WTC11 (cell line): ENCODE data around the gene KIF21B. TPM values are rescaled to one million over a fixed set of nuclear protein-coding genes. Genes with fewer than 3 reads are reported as not detected.

Source experiments
- ATAC-seq: fragments of 200-7000 bp; cut with Tn5 transposase; 2 replicates; pipeline ENCODE4 v1.10.0; 2021; ENCODE audit warnings: mild to moderate bottlenecking, moderate library complexity
- CTCF ChIA-PET: fragments of 300-600 bp; sonication (Branson Sonifier 250); formaldehyde crosslinking; loops from one replicate; lab custom pipeline; 2021; ENCODE audit warnings: antibody characterized with exemption; lab: Charles Lee
- POLR2A ChIA-PET: fragments of 350-600 bp; sonication (Branson Sonifier 250); formaldehyde crosslinking; loops from one replicate; lab custom pipeline; 2021; ENCODE audit warnings: antibody characterized with exemption; lab: Charles Lee
- DNase-seq: peaks from one replicate; pipeline ENCODE4 v3.0.0; 2021; ENCODE audit warnings: low spot score
- H3K27ac Mint-ChIP-seq: 2 replicates; pipeline ENCODE4 v1.8.0; 2021; ENCODE audit warnings: mixed read lengths
- H3K27me3 Mint-ChIP-seq: 2 replicates; pipeline ENCODE4 v1.8.0; 2021; ENCODE audit warnings: low read depth, mild to moderate bottlenecking, moderate library complexity, mixed read lengths
- H3K36me3 Mint-ChIP-seq: 2 replicates; pipeline ENCODE4 v1.8.0; 2021; ENCODE audit warnings: mixed read lengths
- H3K4me1 Mint-ChIP-seq: 2 replicates; pipeline ENCODE4 v1.8.0; 2022; ENCODE audit warnings: mixed read lengths
- H3K4me3 Mint-ChIP-seq: 2 replicates; pipeline ENCODE4 v1.8.0; 2021; ENCODE audit warnings: mild to moderate bottlenecking, moderate library complexity, mixed read lengths
- H3K9me3 Mint-ChIP-seq: 2 replicates; pipeline ENCODE4 v1.8.0; 2021; ENCODE audit warnings: mixed read lengths
- ATF1 ChIP-seq: sonication (generic); formaldehyde crosslinking; IDR thresholded peaks from 2 replicates; pipeline ENCODE4 v1.8.1; 2023; ENCODE audit warnings: mild to moderate bottlenecking, moderate library complexity, missing genetic modification reagents
- ATF2 ChIP-seq: sonication (generic); formaldehyde crosslinking; IDR thresholded peaks from 2 replicates; pipeline ENCODE4 v1.8.1; 2022; ENCODE audit warnings: low read depth, missing genetic modification reagents, borderline replicate concordance
- ERG ChIP-seq: fragments of 250-450 bp; sonication (Bioruptor Pico); IDR thresholded peaks from 2 replicates; pipeline ENCODE4 v1.8.0; 2021; ENCODE audit warnings: mild to moderate bottlenecking
- ESRRA ChIP-seq: sonication (generic); formaldehyde crosslinking; IDR thresholded peaks from 2 replicates; pipeline ENCODE4 v1.8.1; 2022; ENCODE audit warnings: mild to moderate bottlenecking, missing genetic modification reagents, borderline replicate concordance
- GRHL2 ChIP-seq: fragments of 250-450 bp; sonication (Bioruptor Pico); IDR thresholded peaks from 2 replicates; pipeline ENCODE4 v1.8.0; 2022; ENCODE audit warnings: mild to moderate bottlenecking, moderate library complexity; ENCODE audit not compliant: insufficient replicate concordance, severe bottlenecking
- JAZF1 ChIP-seq: fragments of 250-450 bp; sonication (Bioruptor Pico); IDR thresholded peaks from 2 replicates; pipeline ENCODE4 v1.9.0; 2021; ENCODE audit warnings: moderate library complexity, mild to moderate bottlenecking, inconsistent platforms
- NFE2L1 ChIP-seq: sonication (generic); formaldehyde crosslinking; IDR thresholded peaks from 2 replicates; pipeline ENCODE4 v1.8.1; 2023; ENCODE audit warnings: missing genetic modification reagents
- NR1H2 ChIP-seq: sonication (generic); formaldehyde crosslinking; IDR thresholded peaks from 2 replicates; pipeline ENCODE4 v1.9.0; 2021; ENCODE audit warnings: mild to moderate bottlenecking, moderate library complexity, missing genetic modification reagents
- NR2C2 ChIP-seq: sonication (generic); formaldehyde crosslinking; IDR thresholded peaks from 2 replicates; pipeline ENCODE4 v1.8.0; 2022; ENCODE audit warnings: mild to moderate bottlenecking, missing genetic modification reagents
- STAT6 ChIP-seq: sonication (generic); formaldehyde crosslinking; conservative IDR thresholded peaks from 2 replicates; pipeline ENCODE4 v1.8.1; 2023; ENCODE audit warnings: mild to moderate bottlenecking, low read depth, missing genetic modification reagents, moderate library complexity
- TEAD1 ChIP-seq: sonication (generic); formaldehyde crosslinking; IDR thresholded peaks from 2 replicates; pipeline ENCODE4 v1.8.0; 2022; ENCODE audit warnings: mild to moderate bottlenecking, missing genetic modification reagents
- ZBTB21 ChIP-seq: sonication (generic); formaldehyde crosslinking; IDR thresholded peaks from 2 replicates; pipeline ENCODE4 v1.8.1; 2023; ENCODE audit warnings: mild to moderate bottlenecking, missing genetic modification reagents, borderline replicate concordance
- ZNF219 ChIP-seq: sonication (generic); formaldehyde crosslinking; IDR thresholded peaks from 2 replicates; pipeline ENCODE4 v1.8.0; 2023; ENCODE audit warnings: missing genetic modification reagents, mild to moderate bottlenecking, borderline replicate concordance
- ZNF396 ChIP-seq: fragments of 250-450 bp; sonication (Bioruptor Pico); IDR thresholded peaks from 2 replicates; pipeline ENCODE4 v1.8.0; 2021; ENCODE audit warnings: mild to moderate bottlenecking, moderate library complexity, borderline replicate concordance
- ZNF425 ChIP-seq: fragments of 250-450 bp; sonication (Bioruptor Pico); conservative IDR thresholded peaks from 2 replicates; pipeline ENCODE4 v1.9.0; 2021; ENCODE audit warnings: mild to moderate bottlenecking
- ZSCAN18 ChIP-seq: fragments of 250-450 bp; sonication (Bioruptor Pico); IDR thresholded peaks from 2 replicates; pipeline ENCODE4 v2.1.2; 2022; ENCODE audit warnings: mild to moderate bottlenecking, moderate library complexity
- total RNA-seq: library from RNA; stranded (reverse); gene quantifications from 3 replicates; pipeline ENCODE4 v1.2.3, GENCODE V29; 2021
- TF ChIP-seq, protein P1 (sequence below): sonication (generic); formaldehyde crosslinking; IDR thresholded peaks from 2 replicates; pipeline ENCODE4 v1.8.1; 2023; ENCODE audit warnings: mild to moderate bottlenecking, missing genetic modification reagents
- TF ChIP-seq, protein P2 (sequence below): sonication (generic); formaldehyde crosslinking; IDR thresholded peaks from 2 replicates; pipeline ENCODE4 v1.8.0; 2023; ENCODE audit warnings: mild to moderate bottlenecking, missing genetic modification reagents
- TF ChIP-seq, protein P3 (sequence below): sonication (generic); formaldehyde crosslinking; IDR thresholded peaks from 2 replicates; pipeline ENCODE4 v1.8.0; 2022; ENCODE audit warnings: mild to moderate bottlenecking, missing genetic modification reagents
- TF ChIP-seq, protein P4 (sequence below): fragments of 200-600 bp; IDR thresholded peaks from 2 replicates; pipeline ENCODE4 v1.8.0; 2022; ENCODE audit warnings: antibody characterized with exemption

Gene KIF21B
- total RNA-seq, 1 experiment from 2014 or later: 19.4 TPM

- DNase-seq (no peak), ATAC-seq (no peak)
- Mint-ChIP-seq H3K4me1 (peaks cover 39% of the 10 kb centered on the region), H3K27ac (no peak overlapping the region), H3K4me3 (no peak overlapping the region), H3K27me3 (peaks cover 7% of the 10 kb centered on the region), H3K9me3 (no peaks in the 10 kb centered on the region), H3K36me3 (no peaks in the 10 kb centered on the region)
- TF ChIP-seq STAT6 (CRISPR knock-in tag) (no peak), ZNF425 (no peak), ERG (no peak), GRHL2 (no peak), ZNF396 (no peak), TEAD1 (CRISPR knock-in tag) (no peak), ATF2 (no peak), ZBTB21 (CRISPR knock-in tag) (no peak), ESRRA (CRISPR knock-in tag) (no peak), JAZF1 (CRISPR knock-in tag) (no peak), ATF1 (no peak), NR1H2 (no peak), NFE2L1 (CRISPR knock-in tag) (no peak), NR2C2 (CRISPR knock-in tag) (no peak), ZSCAN18 (CRISPR knock-in tag) (no peak), ZNF219 (CRISPR knock-in tag) (no peak)
- TF ChIP-seq, protein P1, sequence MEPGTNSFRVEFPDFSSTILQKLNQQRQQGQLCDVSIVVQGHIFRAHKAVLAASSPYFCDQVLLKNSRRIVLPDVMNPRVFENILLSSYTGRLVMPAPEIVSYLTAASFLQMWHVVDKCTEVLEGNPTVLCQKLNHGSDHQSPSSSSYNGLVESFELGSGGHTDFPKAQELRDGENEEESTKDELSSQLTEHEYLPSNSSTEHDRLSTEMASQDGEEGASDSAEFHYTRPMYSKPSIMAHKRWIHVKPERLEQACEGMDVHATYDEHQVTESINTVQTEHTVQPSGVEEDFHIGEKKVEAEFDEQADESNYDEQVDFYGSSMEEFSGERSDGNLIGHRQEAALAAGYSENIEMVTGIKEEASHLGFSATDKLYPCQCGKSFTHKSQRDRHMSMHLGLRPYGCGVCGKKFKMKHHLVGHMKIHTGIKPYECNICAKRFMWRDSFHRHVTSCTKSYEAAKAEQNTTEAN (CRISPR knock-in tag): no peak
- TF ChIP-seq, protein P2, sequence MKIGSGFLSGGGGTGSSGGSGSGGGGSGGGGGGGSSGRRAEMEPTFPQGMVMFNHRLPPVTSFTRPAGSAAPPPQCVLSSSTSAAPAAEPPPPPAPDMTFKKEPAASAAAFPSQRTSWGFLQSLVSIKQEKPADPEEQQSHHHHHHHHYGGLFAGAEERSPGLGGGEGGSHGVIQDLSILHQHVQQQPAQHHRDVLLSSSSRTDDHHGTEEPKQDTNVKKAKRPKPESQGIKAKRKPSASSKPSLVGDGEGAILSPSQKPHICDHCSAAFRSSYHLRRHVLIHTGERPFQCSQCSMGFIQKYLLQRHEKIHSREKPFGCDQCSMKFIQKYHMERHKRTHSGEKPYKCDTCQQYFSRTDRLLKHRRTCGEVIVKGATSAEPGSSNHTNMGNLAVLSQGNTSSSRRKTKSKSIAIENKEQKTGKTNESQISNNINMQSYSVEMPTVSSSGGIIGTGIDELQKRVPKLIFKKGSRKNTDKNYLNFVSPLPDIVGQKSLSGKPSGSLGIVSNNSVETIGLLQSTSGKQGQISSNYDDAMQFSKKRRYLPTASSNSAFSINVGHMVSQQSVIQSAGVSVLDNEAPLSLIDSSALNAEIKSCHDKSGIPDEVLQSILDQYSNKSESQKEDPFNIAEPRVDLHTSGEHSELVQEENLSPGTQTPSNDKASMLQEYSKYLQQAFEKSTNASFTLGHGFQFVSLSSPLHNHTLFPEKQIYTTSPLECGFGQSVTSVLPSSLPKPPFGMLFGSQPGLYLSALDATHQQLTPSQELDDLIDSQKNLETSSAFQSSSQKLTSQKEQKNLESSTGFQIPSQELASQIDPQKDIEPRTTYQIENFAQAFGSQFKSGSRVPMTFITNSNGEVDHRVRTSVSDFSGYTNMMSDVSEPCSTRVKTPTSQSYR (CRISPR knock-in tag): no peak
- TF ChIP-seq, protein P3, sequence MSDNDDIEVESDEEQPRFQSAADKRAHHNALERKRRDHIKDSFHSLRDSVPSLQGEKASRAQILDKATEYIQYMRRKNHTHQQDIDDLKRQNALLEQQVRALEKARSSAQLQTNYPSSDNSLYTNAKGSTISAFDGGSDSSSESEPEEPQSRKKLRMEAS (CRISPR knock-in tag): no peak
- TF ChIP-seq, protein P4, sequence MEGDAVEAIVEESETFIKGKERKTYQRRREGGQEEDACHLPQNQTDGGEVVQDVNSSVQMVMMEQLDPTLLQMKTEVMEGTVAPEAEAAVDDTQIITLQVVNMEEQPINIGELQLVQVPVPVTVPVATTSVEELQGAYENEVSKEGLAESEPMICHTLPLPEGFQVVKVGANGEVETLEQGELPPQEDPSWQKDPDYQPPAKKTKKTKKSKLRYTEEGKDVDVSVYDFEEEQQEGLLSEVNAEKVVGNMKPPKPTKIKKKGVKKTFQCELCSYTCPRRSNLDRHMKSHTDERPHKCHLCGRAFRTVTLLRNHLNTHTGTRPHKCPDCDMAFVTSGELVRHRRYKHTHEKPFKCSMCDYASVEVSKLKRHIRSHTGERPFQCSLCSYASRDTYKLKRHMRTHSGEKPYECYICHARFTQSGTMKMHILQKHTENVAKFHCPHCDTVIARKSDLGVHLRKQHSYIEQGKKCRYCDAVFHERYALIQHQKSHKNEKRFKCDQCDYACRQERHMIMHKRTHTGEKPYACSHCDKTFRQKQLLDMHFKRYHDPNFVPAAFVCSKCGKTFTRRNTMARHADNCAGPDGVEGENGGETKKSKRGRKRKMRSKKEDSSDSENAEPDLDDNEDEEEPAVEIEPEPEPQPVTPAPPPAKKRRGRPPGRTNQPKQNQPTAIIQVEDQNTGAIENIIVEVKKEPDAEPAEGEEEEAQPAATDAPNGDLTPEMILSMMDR: no peak
- POLR2A ChIA-PET: interaction anchor here (0.7 kb wide), 1 partner anchor 116 kb away, joined by 9 read pairs; no protein-coding TSS in a partner anchor
- CTCF ChIA-PET: interaction anchor here (0.9 to 13.8 kb wide), 9 partner anchors 11 to 132 kb away, joined by 3 to 218 read pairs (median 42); partner anchors contain the start of gene INAVA
Measured at GRCh38 chr1:201026836-201027235, 3.3 kb upstream of the KIF21B start.
